ENCODE data around the gene MRPS5.

DNA sequence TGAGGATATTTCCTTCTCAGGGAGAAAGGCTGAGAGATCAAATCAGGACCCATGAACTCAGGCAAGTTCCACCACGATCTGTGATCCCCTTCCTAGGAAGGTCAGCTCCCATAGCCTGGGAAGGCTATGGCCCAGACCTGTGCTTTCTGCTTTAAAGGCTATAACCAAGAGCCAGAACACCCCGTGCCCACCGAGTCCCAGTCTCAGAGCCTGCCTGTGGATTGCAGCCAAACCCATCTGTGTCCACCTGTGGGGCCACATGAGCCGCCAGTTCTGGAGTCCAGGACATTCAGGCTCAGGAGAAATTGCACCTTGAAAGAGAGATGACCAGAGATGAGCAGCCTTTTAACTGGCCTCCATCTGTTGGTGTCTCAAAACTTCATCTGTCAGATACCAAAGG is 49.2 kb downstream of the MRPS5 start:
- TF ChIP-seq POLR2AphosphoS5 (IDR thresholded peaks at IDR 0.05; ENCODE audit: low read depth, low read length) (no peak), TAF1 (IDR thresholded peaks at IDR 0.05; ENCODE audit: borderline replicate concordance, insufficient read depth, low read length) (no peak), REST (IDR thresholded peaks at IDR 0.05; ENCODE audit: insufficient read depth in 1 of 2, low read depth in 2 of 2, low read length in 2 of 2) (no peak), FOXP2 (optimal IDR thresholded peaks at IDR 0.05; ENCODE audit: borderline replicate concordance, extremely low read depth, extremely low read length, insufficient read depth) (no peak)
